ENCODE results near the gene SIN3B. TPM values are rescaled to one million over a fixed set of nuclear protein-coding genes. Genes with fewer than 3 reads are reported as not detected.

SIN3B gene
- total RNA-seq, 1 donor from 2014 or later, result 73.1 TPM

- no peaks in the 10 kb centered on the region for H3K36me3 Mint-ChIP-seq (ENCODE audit: low read depth)
- ATAC-seq (ENCODE audit: low read depth) (no peak), DNase-seq (no peak)
- H3K4me1 Mint-ChIP-seq, result no peaks in the 10 kb centered on the region
- H3K27ac Mint-ChIP-seq, result no peak overlapping the region
- peaks cover 7% of the 10 kb centered on the region for H3K27me3 Mint-ChIP-seq
- peaks cover 6% of the 10 kb centered on the region for H3K9me3 Mint-ChIP-seq
- CTCF ChIA-PET, result no interaction called here
- no peak overlapping the region for H3K4me3 Mint-ChIP-seq
- POLR2A ChIA-PET, result no interaction called here
- TF ChIP-seq CTCF (IDR thresholded peaks at IDR 0.05), result no peak
- intact Hi-C loops (cut with micrococcal nuclease), result no loop called here
These were observed 93.4 kb downstream of the SIN3B start for GRCh38 chr19:16922592-16922934.

GRCh38 chr19:16922949-16923348, 93.8 kb downstream of the SIN3B start:
- intact Hi-C loops (cut with micrococcal nuclease), result no loop called here
- ChIA-PET POLR2A (no interaction called here), CTCF (no interaction called here)
- Mint-ChIP-seq H3K36me3 (ENCODE audit: low read depth) (no peaks in the 10 kb centered on the region), H3K9me3 (peaks cover 6% of the 10 kb centered on the region), H3K27ac (no peak overlapping the region), H3K4me1 (no peaks in the 10 kb centered on the region), H3K4me3 (no peak overlapping the region), H3K27me3 (peaks cover 7% of the 10 kb centered on the region)
- ATAC-seq (ENCODE audit: low read depth), result no peak
- DNase-seq, result no peak
- TF ChIP-seq CTCF (IDR thresholded peaks at IDR 0.05), result no peak

GRCh38 chr19:16927883-16928282, 98.7 kb downstream of the SIN3B start:
- ATAC-seq (ENCODE audit: low read depth) (no peak), DNase-seq (no peak)
- peaks cover 4% of the 10 kb centered on the region for H3K9me3 Mint-ChIP-seq
- H3K27ac Mint-ChIP-seq, result no peak overlapping the region
- H3K4me1 Mint-ChIP-seq, result no peaks in the 10 kb centered on the region
- intact Hi-C loops (cut with micrococcal nuclease), result no loop called here
- no peak overlapping the region for H3K4me3 Mint-ChIP-seq
- H3K27me3 Mint-ChIP-seq, result peaks cover 20% of the 10 kb centered on the region
- no peaks in the 10 kb centered on the region for H3K36me3 Mint-ChIP-seq (ENCODE audit: low read depth)
- ChIA-PET CTCF (no interaction called here), POLR2A (no interaction called here)
- TF ChIP-seq CTCF (IDR thresholded peaks at IDR 0.05), result no peak

- ATAC-seq (ENCODE audit: low read depth), result no peak
- H3K4me3 Mint-ChIP-seq, result no peak overlapping the region
- H3K9me3 Mint-ChIP-seq, result peaks cover 5% of the 10 kb centered on the region
- H3K27ac Mint-ChIP-seq, result no peak overlapping the region
- no peaks in the 10 kb centered on the region for H3K4me1 Mint-ChIP-seq
- POLR2A ChIA-PET, result no interaction called here
- TF ChIP-seq CTCF (IDR thresholded peaks at IDR 0.05), result no peak
- peaks cover 20% of the 10 kb centered on the region for H3K27me3 Mint-ChIP-seq
- H3K36me3 Mint-ChIP-seq (ENCODE audit: low read depth), result no peaks in the 10 kb centered on the region
- CTCF ChIA-PET, result no interaction called here
- DNase-seq, result no peak
- intact Hi-C loops (cut with micrococcal nuclease), result no loop called here
These were observed 99.2 kb downstream of the SIN3B start for GRCh38 chr19:16928351-16928750.

- CTCF ChIA-PET, result no interaction called here
- no peak overlapping the region for H3K27ac Mint-ChIP-seq
- intact Hi-C loops (cut with micrococcal nuclease), result no loop called here
- H3K36me3 Mint-ChIP-seq (ENCODE audit: low read depth), result no peaks in the 10 kb centered on the region
- no peak overlapping the region for H3K4me3 Mint-ChIP-seq
- no peak for DNase-seq
- peaks cover 20% of the 10 kb centered on the region for H3K27me3 Mint-ChIP-seq
- POLR2A ChIA-PET, result no interaction called here
- peaks cover 11% of the 10 kb centered on the region for H3K9me3 Mint-ChIP-seq
- no peaks in the 10 kb centered on the region for H3K4me1 Mint-ChIP-seq
- no peak for ATAC-seq (ENCODE audit: low read depth)
- no peak for TF ChIP-seq CTCF (IDR thresholded peaks at IDR 0.05)
These were observed 99.7 kb downstream of the SIN3B start for GRCh38 chr19:16928916-16929315.

Other genes with a start within 250 kb of the SIN3B start
- gene MED26, start 201.2 kb upstream of the SIN3B start, total RNA-seq, result 32.0 and 36.1 TPM in 2 replicates
- gene SMIM7, start 169.3 kb upstream of the SIN3B start, total RNA-seq, result 90.2 and 110 TPM in 2 replicates
- 3.1 and 4.0 TPM in 2 replicates for gene TMEM38A, start 168.3 kb upstream of the SIN3B start, total RNA-seq
- gene NWD1, start 109.6 kb upstream of the SIN3B start, total RNA-seq, result 0.02 and 0.04 TPM in 2 replicates
- 0.58 and 0.83 TPM in 2 replicates for gene F2RL3, start 59.6 kb downstream of the SIN3B start, total RNA-seq
- 1.7 and 1.8 TPM in 2 replicates for gene CPAMD8, start 197.4 kb downstream of the SIN3B start, total RNA-seq
- gene HAUS8, start 246.1 kb downstream of the SIN3B start, total RNA-seq, result 15.8 and 17.8 TPM in 2 replicates
- 217 and 239 TPM in 2 replicates for gene MYO9B, start 246.4 kb downstream of the SIN3B start, total RNA-seq